ENCODE results near the gene POLR2I.
"Not testable (repeated sequence)": the region's sequence is repeated elsewhere in the genome, so short reads cannot be mapped to it uniquely, and the experiment has no call there.

POLR2I gene

GRCh38 chr19:36101550-36102327 is 12.9 kb downstream of the POLR2I start:
- no peak for DNase-seq (ENCODE audit: low read depth in 1 of 2, low spot score in 1 of 2)

- no peak for DNase-seq (ENCODE audit: low read depth in 1 of 2, low spot score in 1 of 2)
These were observed 14.2 kb downstream of the POLR2I start for GRCh38 chr19:36100476-36100875.

DNA sequence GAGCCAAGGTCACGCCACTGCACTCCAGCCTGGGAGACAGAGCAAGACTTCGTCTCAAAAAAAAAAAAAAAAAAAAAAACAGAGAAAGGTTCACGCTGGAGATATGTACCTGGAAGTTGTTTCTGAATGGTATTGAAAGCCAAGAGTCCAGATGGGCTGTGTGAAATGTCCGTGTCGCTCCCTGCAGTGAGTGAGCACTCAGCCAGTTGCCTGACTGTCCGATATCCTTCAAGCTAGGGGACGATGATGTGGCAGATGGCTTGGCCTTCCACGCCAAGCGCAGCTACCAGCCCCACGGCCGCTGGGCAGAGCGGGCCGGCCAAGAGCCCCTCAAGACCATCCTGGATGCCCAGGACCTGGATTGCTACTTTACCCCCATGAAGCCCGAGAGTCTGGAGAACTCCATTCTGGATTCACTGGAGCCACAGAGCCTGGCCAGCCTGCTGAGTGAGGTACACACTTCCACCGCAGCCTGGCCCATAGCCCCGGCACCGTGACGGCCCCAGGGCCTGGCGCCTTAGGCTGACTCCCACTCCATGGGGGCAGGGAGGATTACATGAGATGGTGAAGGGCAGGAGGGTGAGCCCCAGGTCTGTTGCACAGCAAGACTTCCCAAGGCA is 15.4 kb downstream of the POLR2I start:
- DNase-seq (ENCODE audit: low read depth in 1 of 2, low spot score in 1 of 2): no peak

GRCh38 chr19:36097036-36097435 is 17.6 kb downstream of the POLR2I start:
- DNase-seq (ENCODE audit: low read depth in 1 of 2, low spot score in 1 of 2): no peak

GRCh38 chr19:36093687-36094086 is 21.0 kb downstream of the POLR2I start:
- no peak for DNase-seq (ENCODE audit: low read depth in 1 of 2, low spot score in 1 of 2)

DNA sequence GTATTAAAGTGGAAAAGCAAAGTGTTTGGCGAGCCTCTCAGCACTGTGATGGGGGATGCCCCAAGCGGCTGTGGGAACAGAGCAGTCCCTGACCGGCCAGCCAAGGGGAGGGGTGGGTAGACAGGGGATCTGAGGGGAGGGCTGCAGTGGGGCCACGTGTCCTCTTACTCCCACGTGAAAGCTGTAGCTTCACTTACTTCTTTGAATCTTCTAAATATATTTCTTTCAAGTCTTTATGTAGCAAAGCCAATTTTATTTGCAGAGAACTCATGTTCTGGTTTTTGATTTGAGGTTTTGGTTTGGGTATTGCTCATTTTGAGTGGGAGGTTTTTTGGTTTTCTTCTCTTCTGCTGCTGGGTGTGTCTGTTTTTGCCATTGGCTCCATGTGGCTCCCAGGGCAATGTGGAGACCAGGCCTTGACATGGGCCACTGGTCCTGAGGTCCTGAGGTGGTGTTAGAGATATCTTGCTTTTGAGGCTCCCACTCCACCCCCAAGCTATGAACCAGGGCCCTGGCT is 21.5 kb downstream of the POLR2I start:
- no peak for DNase-seq (ENCODE audit: low read depth in 1 of 2, low spot score in 1 of 2)

- DNase-seq (ENCODE audit: low read depth in 1 of 2, low spot score in 1 of 2): no peak
These were observed 22.1 kb downstream of the POLR2I start for GRCh38 chr19:36092566-36092965.

DNA sequence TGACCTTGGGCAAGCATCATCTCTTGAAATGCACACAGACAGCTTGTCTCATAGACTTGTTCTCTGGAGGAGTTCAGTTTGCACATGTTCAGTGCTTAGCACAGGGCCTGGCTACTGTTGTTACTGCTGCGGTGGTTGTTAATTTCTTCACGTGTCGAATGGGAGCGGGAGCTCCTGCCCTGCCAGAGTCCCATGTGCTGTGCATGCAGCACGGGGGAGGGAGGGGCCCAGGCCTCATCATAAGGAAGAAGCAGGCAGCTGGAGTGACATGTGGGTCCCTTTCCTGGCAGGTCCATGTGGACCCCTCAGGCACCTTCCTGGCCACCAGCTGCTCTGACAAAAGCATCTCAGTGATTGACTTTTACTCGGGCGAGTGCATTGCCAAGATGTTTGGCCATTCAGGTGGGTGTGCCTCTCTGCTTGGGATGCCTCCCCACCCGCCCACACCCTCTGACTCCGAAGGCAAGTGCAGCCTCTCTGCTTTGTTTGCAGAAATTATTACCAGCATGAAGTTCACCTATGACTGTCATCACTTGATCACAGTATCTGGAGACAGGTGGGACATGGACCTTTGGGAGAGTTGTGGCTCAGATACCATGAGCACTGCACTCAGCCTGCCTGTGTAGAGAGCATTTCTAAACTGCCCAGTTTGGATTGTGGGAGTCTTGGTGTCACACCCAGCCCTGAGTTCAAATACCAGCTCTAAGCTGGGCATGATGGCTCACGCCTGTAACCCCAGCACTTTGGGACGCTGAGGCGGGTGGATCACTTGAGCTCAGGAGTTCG is 23.6 kb downstream of the POLR2I start:
- no peak for DNase-seq (ENCODE audit: low read depth in 1 of 2, low spot score in 1 of 2)

- DNase-seq (ENCODE audit: low read depth in 1 of 2, low spot score in 1 of 2): no peak
These were observed 24.8 kb downstream of the POLR2I start for GRCh38 chr19:36089847-36090246.

DNA sequence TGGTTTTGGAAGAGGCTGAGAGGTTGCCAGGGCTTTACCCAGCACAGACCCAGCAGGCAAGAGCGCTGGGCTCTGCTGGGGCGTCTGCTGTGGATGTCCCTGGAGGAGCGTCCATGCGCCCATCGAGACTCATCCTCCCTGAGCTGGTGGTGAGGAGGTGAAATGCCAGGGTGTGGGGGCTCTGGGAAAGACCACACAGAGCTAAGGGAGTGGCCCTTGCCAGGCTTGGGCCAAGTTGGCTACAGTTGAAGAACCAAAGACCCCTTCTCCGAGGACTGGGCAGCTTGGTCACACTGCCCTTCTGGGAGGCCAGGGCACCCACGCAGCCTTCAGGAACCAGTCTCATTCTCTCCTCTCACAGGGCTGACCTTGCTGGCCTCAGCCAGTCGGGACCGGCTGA is 28.3 kb downstream of the POLR2I start:
- DNase-seq (ENCODE audit: low read depth in 1 of 2, low spot score in 1 of 2): no peak

- no peak for DNase-seq (ENCODE audit: low read depth in 1 of 2, low spot score in 1 of 2)
These were observed 30.3 kb downstream of the POLR2I start for GRCh38 chr19:36084231-36085009.

- DNase-seq (ENCODE audit: low read depth in 1 of 2, low spot score in 1 of 2): no peak
These were observed 31.8 kb downstream of the POLR2I start for GRCh38 chr19:36082916-36083315.

- DNase-seq (ENCODE audit: low read depth in 1 of 2, low spot score in 1 of 2): no peak
These were observed 32.8 kb downstream of the POLR2I start for GRCh38 chr19:36081894-36082293.

DNA sequence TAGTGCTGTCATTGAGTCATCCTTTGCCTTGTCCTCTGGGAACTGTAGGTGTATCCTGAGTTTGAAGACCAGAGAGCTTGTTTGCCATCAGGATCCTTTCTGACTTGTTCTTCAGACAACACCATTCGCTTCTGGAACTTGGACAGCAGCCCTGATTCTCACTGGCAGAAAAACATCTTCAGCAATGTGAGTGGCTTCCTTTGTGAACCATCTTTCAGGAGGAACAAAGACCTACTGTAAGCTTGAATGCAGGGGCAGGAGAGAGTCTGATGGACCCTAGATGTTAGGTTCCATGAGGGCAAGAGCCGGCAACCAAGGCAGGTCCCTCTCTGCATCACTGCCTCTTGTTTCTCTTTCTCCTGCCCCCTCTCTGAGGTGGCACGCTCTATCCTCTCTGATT is 33.3 kb downstream of the POLR2I start:
- DNase-seq (ENCODE audit: low read depth in 1 of 2, low spot score in 1 of 2): no peak

DNA sequence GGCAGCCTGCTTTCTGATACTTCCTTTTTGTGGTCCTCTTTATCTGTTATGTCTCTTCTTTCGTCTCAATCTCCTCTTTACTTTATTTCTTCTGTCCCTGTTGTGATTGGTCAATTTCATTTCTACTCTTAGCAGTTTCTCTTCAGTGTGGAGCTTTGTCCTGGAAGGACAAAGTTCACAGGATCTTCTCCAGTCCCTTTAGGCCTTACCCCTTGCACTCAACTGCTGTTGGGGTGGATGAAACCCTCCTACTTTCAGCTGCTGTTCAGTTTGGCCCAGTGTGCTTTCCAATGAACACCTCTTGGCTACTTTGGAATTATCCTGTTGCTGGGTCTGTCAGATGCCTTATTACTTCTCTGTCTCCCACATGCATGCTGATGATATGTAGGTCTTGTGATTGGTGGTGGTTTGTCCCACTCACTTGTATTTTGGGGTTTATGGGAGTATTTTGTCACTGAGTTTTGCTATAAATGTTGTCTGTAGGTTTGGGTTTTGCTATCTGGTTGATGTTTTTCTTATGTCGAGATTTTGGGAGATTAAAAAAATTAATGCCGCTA is 35.2 kb downstream of the POLR2I start:
- no peak for DNase-seq (ENCODE audit: low read depth in 1 of 2, low spot score in 1 of 2)

DNA sequence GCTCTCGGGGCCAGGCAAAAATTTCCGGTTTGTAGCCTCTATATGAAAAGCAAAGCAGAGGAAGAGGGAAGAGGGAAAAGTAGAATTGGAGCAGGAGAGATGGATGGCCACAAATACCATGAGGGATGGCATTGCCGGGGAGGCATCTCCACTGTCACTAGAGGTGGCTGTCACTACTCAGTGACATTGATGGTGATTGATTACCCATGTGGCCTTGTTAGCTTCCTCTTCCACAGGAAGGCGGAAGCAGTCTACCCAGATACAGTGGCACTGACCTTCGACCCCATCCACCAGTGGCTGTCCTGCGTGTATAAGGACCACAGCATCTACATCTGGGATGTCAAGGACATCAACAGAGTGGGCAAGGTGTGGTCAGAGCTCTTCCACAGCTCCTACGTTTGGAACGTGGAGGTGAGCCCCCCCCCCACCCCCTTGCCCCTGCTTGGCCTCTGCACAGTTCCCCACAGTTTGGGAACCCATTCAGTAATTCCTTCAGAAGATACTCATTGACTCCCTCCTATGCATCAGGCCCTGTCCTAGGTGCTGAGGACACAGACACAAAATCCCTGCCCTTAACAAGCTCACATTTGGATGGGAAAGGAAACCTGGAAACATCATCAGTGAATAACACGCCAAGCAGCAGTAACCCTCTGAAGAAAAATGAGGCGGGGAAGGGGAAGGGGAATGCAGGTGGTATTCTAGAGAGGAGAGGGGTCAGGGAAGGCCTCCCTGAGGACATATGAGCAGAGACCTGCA is 41.4 kb downstream of the POLR2I start:
- no peak for DNase-seq (ENCODE audit: low read depth in 1 of 2, low spot score in 1 of 2)

- no peak for DNase-seq (ENCODE audit: low read depth in 1 of 2, low spot score in 1 of 2)
These were observed 42.6 kb downstream of the POLR2I start for GRCh38 chr19:36072081-36072480.

GRCh38 chr19:36068810-36069499 is 45.7 kb downstream of the POLR2I start:
- not testable (repeated sequence) for DNase-seq (ENCODE audit: low read depth in 1 of 2, low spot score in 1 of 2)

GRCh38 chr19:36067681-36068080 is 47.0 kb downstream of the POLR2I start:
- no peak for DNase-seq (ENCODE audit: low read depth in 1 of 2, low spot score in 1 of 2)
